BJ (cell line): ENCODE results near the gene SLC39A10. TPM values are rescaled to one million over a fixed set of nuclear protein-coding genes. Genes with fewer than 3 reads are reported as not detected.
"Not testable (repeated sequence)": the region's sequence is repeated elsewhere in the genome, so short reads cannot be mapped to it uniquely, and the experiment has no call there.

ENCODE experiments used
- CTCF ChIA-PET: fragments of 350-600 bp; formaldehyde crosslinking; extraction: SDS; loops from one replicate; lab custom pipeline; 2021; ENCODE audit warnings: antibody characterized with exemption, inconsistent platforms; lab: Yijun Ruan, JAX
- POLR2A ChIA-PET: fragments of 300-600 bp; sonication (Branson Sonifier 250); formaldehyde crosslinking; extraction: SDS; loops from one replicate; lab custom pipeline; 2021; ENCODE audit warnings: antibody characterized with exemption; lab: Charles Lee
- DNase-seq: peaks from one replicate; pipeline ENCODE4 v3.0.0-alpha.2; 2011; ENCODE audit warnings: low read depth
- H3K27me3 ChIP-seq: 2 replicates; pipeline ENCODE4 v1.6.0; 2011; ENCODE audit warnings: low read length; ENCODE audit not compliant: control insufficient read depth, insufficient read depth
- H3K36me3 ChIP-seq: 2 replicates; pipeline ENCODE4 v1.5.1; 2011; ENCODE audit warnings: low read length; ENCODE audit not compliant: control insufficient read depth, insufficient read depth
- H3K4me3 ChIP-seq: 2 replicates; pipeline ENCODE4 v1.5.1; 2011; ENCODE audit warnings: low read depth, mild to moderate bottlenecking, control low read depth, low read length
- polyA plus RNA-seq: library from polyadenylated mRNA; depleted of rRNA; stranded (reverse); fragments of >200 nt; gene quantifications from 2 replicates; pipeline ENCODE4 v1.2.3, GENCODE V29; 2011
- TF ChIP-seq, protein P1 (sequence below): IDR thresholded peaks from 2 replicates; pipeline ENCODE4 v1.5.1; 2011; ENCODE audit warnings: low read depth, mild to moderate bottlenecking, control low read depth, inconsistent platforms, low read length, moderate library complexity; ENCODE audit not compliant: insufficient read depth

Gene SLC39A10
- polyA plus RNA-seq, 1 experiment = 13.7 TPM

- TF ChIP-seq, protein P1, sequence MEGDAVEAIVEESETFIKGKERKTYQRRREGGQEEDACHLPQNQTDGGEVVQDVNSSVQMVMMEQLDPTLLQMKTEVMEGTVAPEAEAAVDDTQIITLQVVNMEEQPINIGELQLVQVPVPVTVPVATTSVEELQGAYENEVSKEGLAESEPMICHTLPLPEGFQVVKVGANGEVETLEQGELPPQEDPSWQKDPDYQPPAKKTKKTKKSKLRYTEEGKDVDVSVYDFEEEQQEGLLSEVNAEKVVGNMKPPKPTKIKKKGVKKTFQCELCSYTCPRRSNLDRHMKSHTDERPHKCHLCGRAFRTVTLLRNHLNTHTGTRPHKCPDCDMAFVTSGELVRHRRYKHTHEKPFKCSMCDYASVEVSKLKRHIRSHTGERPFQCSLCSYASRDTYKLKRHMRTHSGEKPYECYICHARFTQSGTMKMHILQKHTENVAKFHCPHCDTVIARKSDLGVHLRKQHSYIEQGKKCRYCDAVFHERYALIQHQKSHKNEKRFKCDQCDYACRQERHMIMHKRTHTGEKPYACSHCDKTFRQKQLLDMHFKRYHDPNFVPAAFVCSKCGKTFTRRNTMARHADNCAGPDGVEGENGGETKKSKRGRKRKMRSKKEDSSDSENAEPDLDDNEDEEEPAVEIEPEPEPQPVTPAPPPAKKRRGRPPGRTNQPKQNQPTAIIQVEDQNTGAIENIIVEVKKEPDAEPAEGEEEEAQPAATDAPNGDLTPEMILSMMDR = no peak
- DNase-seq = no peak
- Histone ChIP-seq H3K4me3 (no peak overlapping the region), H3K36me3 (no peaks in the 10 kb centered on the region), H3K27me3 (no peaks in the 10 kb centered on the region)
- CTCF ChIA-PET = no interaction called here
- POLR2A ChIA-PET = no interaction called here
Measured at GRCh38 chr2:195638750-195639149, 18.3 kb upstream of the SLC39A10 start.

GRCh38 chr2:195639238-195639858 is 17.7 kb upstream of the SLC39A10 start:
- Histone ChIP-seq H3K27me3 (no peaks in the 10 kb centered on the region), H3K36me3 (no peaks in the 10 kb centered on the region), H3K4me3 (no peak overlapping the region)
- TF ChIP-seq, protein P1 = no peak
- CTCF ChIA-PET = no interaction called here
- DNase-seq = no peak
- POLR2A ChIA-PET = no interaction called here

GRCh38 chr2:195639959-195640358 is 17.1 kb upstream of the SLC39A10 start:
- Histone ChIP-seq H3K36me3 (no peaks in the 10 kb centered on the region), H3K27me3 (no peaks in the 10 kb centered on the region), H3K4me3 (no peak overlapping the region)
- TF ChIP-seq, protein P1 = no peak
- DNase-seq = no peak
- ChIA-PET POLR2A (no interaction called here), CTCF (no interaction called here)

DNA sequence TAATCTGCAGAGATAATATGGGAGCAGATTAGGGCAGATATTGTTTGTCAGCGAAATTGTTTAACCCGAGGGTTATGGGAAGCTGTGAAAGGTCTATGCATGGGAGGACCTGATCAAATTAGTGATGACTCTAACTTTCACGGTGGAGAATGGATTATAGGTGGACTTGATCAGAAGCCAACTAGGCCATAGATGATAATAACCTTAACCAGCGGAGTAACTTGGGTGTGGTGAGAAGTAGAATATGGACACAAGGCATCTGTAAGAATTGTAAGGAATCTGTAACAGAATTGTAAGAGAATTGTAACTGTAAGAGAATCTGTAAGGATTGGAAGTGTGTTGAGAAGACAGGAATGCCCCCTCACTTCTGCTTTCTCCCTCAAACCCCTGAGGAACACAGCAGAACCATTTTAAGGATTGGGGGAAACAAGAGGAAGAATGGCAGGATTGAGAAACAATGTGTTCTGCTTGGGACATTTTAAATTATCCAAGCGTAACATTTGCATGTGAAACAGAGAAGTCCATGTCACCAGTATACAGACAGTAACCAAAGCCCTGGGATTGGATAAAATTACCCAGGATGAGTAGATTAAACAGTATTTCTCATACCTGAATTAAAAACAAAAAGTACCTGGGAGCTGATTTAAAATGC is 14.9 kb upstream of the SLC39A10 start:
- TF ChIP-seq, protein P1 = no peak
- Histone ChIP-seq H3K27me3 (no peaks in the 10 kb centered on the region), H3K36me3 (no peaks in the 10 kb centered on the region), H3K4me3 (no peak overlapping the region)
- CTCF ChIA-PET = no interaction called here
- no peak for DNase-seq
- POLR2A ChIA-PET = no interaction called here

GRCh38 chr2:195642679-195643068 is 14.4 kb upstream of the SLC39A10 start:
- ChIA-PET POLR2A (no interaction called here), CTCF (no interaction called here)
- Histone ChIP-seq H3K27me3 (no peaks in the 10 kb centered on the region), H3K36me3 (no peaks in the 10 kb centered on the region), H3K4me3 (no peak overlapping the region)
- TF ChIP-seq, protein P1 = no peak
- DNase-seq = no peak

DNA sequence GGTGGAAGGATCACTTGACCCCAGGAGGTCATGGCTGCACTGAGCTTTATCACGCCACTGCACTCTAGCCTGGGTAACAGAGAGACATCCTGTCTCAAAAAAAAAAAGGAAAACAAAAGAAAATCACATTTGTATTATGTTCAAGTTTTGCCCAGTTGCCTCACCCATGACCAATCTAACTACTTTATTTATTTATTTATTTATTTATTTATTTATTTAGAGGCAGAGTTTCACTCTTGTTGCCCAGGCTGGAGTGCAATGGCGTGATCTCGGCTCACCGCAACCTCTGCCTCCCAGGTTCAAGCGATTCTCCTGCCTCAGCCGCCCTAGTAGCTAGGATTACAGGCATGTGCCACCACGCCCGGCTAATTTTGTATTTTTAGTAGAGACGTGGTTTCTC is 12.3 kb upstream of the SLC39A10 start:
- POLR2A ChIA-PET, CTCF ChIA-PET, H3K27me3 ChIP-seq, H3K36me3 ChIP-seq, H3K4me3 ChIP-seq, DNase-seq: not testable (repeated sequence)
